SK-N-MC (cell line): ENCODE results near the gene MBNL2.

Experiments used
- EZH2 ChIP-seq: fragments of 200-600 bp; sonication (generic); IDR thresholded peaks from one replicate; pipeline ENCODE4 v1.6.1; 2017; ENCODE audit warnings: antibody characterized with exemption
- FOXP2 ChIP-seq: optimal IDR thresholded peaks from 2 replicates; pipeline ENCODE3; 2011; ENCODE audit warnings: mild to moderate bottlenecking, moderate library complexity; ENCODE audit not compliant: insufficient read depth; ENCODE audit errors: extremely low read length, control extremely low read depth
- POLR2AphosphoS5 ChIP-seq: IDR thresholded peaks from 2 replicates; pipeline ENCODE4 v1.6.1; 2012; ENCODE audit warnings: mild to moderate bottlenecking, low read depth, low read length, borderline replicate concordance

DNA sequence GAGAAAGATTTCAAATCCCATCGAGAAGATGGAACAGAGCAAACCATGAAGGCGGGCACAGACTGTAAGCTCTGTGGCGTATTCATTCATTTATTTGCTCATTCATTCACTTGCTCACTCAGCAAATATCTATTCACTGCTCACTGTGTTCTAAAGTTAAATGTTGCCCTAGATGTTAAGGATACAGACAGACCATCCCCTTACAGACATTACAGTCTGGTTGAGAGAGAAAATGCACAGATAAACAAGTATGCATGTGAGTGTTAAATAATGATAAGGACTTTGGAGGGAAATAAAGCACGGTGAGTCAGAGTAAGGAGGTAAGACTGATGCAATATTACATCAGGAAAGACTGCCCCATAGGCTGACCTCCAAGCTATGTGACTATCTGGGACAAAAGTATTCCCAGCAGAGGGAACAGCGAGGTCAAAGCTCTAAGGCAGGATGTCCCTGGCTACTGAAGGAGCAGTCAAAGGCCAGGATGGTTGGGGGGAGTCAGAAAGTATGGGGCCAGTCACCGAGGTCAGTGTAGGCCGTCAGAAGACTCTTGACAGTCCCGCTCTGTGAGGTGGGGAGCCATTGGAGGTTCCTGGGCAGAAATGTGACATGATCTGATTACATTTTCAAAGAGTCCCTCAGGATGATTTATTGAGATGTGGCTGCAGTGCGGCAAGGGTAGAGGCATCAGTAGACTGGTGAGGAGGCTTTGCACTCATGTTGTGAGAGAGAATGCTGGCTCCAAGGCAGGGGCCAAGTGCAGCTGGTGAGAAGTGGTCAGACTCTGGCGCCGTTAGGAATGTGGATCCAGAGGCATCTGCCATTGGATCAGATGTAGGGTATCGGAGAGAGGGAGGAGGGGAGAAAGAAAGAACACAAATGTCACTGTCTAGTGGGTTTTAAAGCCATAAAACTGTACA is 37.9 kb downstream of the MBNL2 start:
- TF ChIP-seq POLR2AphosphoS5: no peak
- no peak for TF ChIP-seq EZH2
- no peak for TF ChIP-seq FOXP2
